HepG2 (cell line): ENCODE measurements around the gene TFAP2B.

ENCODE experiments used
- NFIC ChIP-seq: IDR thresholded peaks from 2 replicates; pipeline ENCODE4 v1.6.1; 2012; ENCODE audit warnings: mild to moderate bottlenecking, low read length, inconsistent platforms
- RFX1 ChIP-seq: fragments of 450-650 bp; IDR thresholded peaks from 2 replicates; pipeline ENCODE4 v1.6.1; 2017
- SRF ChIP-seq: IDR thresholded peaks from 2 replicates; pipeline ENCODE4 v1.6.1; 2011; ENCODE audit warnings: mild to moderate bottlenecking, low read depth, low read length, moderate library complexity
- SSRP1 ChIP-seq: IDR thresholded peaks from 2 replicates; pipeline ENCODE4 v1.6.1; 2016; ENCODE audit warnings: control low read depth
- XBP1 ChIP-seq: sonication (generic); formaldehyde crosslinking; IDR thresholded peaks from 2 replicates; pipeline ENCODE4 v1.5.0; 2020; ENCODE audit warnings: missing genetic modification reagents
- ZBTB39 ChIP-seq: sonication (generic); formaldehyde crosslinking; IDR thresholded peaks from 2 replicates; pipeline ENCODE4 v1.5.0; 2020; ENCODE audit warnings: missing genetic modification reagents
- ZNF101 ChIP-seq: sonication (generic); formaldehyde crosslinking; IDR thresholded peaks from 2 replicates; pipeline ENCODE4 v1.4.0; 2020; ENCODE audit warnings: mild to moderate bottlenecking, low read depth, missing genetic modification reagents, borderline replicate concordance
- ZNF615 ChIP-seq: sonication (generic); formaldehyde crosslinking; IDR thresholded peaks from 2 replicates; pipeline ENCODE4 v1.5.0; 2020; ENCODE audit warnings: mild to moderate bottlenecking, missing genetic modification reagents, borderline replicate concordance
- ZNF780A ChIP-seq: sonication (generic); formaldehyde crosslinking; IDR thresholded peaks from 2 replicates; pipeline ENCODE4 v1.8.0; 2022; ENCODE audit warnings: mild to moderate bottlenecking, missing genetic modification reagents, moderate library complexity
- ZZZ3 ChIP-seq: sonication (generic); formaldehyde crosslinking; IDR thresholded peaks from 2 replicates; pipeline ENCODE4 v1.4.0; 2020; ENCODE audit warnings: missing genetic modification reagents, mild to moderate bottlenecking, borderline replicate concordance
- TF ChIP-seq, protein P1 (sequence below): sonication (generic); formaldehyde crosslinking; IDR thresholded peaks from 2 replicates; pipeline ENCODE4 v1.5.0; 2020; ENCODE audit warnings: mild to moderate bottlenecking, missing genetic modification reagents, moderate library complexity
- TF ChIP-seq, protein P2 (sequence below): IDR thresholded peaks from 2 replicates; pipeline ENCODE4 v1.6.1; 2012; ENCODE audit warnings: inconsistent platforms
- TF ChIP-seq, protein P3 (sequence below): sonication (generic); formaldehyde crosslinking; conservative IDR thresholded peaks from 2 replicates; pipeline ENCODE4 v1.4.0; 2020; ENCODE audit warnings: missing genetic modification reagents
- TF ChIP-seq, protein P4 (sequence below): sonication (generic); formaldehyde crosslinking; IDR thresholded peaks from 2 replicates; pipeline ENCODE4 v1.8.1; 2023; ENCODE audit warnings: mild to moderate bottlenecking, missing genetic modification reagents, borderline replicate concordance

DNA sequence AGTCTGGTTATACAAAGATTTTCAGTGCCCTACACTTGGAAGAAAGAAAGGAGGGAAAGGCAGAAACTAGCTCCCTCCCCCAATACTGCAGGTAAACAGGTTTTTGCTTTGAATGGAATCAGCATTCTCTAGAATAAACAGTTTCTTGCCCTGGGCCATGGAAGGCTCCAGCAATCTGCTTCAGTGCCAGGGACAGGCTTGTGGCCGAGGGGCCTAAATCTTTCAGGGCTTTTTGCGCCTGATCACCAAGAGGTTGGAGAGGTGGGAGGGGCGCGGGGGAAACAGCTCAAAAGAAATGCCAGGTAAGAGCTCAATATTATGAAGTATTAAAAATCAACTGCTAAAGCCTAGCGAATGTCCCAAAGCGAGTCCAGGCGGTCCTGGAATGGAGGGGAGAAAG lies 23.8 kb downstream of the TFAP2B start:
- no peak for TF ChIP-seq ZBTB39
- TF ChIP-seq, protein P1, sequence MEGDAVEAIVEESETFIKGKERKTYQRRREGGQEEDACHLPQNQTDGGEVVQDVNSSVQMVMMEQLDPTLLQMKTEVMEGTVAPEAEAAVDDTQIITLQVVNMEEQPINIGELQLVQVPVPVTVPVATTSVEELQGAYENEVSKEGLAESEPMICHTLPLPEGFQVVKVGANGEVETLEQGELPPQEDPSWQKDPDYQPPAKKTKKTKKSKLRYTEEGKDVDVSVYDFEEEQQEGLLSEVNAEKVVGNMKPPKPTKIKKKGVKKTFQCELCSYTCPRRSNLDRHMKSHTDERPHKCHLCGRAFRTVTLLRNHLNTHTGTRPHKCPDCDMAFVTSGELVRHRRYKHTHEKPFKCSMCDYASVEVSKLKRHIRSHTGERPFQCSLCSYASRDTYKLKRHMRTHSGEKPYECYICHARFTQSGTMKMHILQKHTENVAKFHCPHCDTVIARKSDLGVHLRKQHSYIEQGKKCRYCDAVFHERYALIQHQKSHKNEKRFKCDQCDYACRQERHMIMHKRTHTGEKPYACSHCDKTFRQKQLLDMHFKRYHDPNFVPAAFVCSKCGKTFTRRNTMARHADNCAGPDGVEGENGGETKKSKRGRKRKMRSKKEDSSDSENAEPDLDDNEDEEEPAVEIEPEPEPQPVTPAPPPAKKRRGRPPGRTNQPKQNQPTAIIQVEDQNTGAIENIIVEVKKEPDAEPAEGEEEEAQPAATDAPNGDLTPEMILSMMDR (CRISPR knock-in tag): no peak
- no peak for TF ChIP-seq ZZZ3 (CRISPR knock-in tag)
- TF ChIP-seq ZNF101 (CRISPR knock-in tag): no peak
- TF ChIP-seq, protein P2, sequence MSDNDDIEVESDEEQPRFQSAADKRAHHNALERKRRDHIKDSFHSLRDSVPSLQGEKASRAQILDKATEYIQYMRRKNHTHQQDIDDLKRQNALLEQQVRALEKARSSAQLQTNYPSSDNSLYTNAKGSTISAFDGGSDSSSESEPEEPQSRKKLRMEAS: no peak
- no peak for TF ChIP-seq XBP1 (CRISPR knock-in tag)
- TF ChIP-seq, protein P3, sequence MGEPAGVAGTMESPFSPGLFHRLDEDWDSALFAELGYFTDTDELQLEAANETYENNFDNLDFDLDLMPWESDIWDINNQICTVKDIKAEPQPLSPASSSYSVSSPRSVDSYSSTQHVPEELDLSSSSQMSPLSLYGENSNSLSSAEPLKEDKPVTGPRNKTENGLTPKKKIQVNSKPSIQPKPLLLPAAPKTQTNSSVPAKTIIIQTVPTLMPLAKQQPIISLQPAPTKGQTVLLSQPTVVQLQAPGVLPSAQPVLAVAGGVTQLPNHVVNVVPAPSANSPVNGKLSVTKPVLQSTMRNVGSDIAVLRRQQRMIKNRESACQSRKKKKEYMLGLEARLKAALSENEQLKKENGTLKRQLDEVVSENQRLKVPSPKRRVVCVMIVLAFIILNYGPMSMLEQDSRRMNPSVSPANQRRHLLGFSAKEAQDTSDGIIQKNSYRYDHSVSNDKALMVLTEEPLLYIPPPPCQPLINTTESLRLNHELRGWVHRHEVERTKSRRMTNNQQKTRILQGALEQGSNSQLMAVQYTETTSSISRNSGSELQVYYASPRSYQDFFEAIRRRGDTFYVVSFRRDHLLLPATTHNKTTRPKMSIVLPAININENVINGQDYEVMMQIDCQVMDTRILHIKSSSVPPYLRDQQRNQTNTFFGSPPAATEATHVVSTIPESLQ (CRISPR knock-in tag): no peak
- no peak for TF ChIP-seq NFIC
- TF ChIP-seq SRF: no peak
- TF ChIP-seq, protein P4, sequence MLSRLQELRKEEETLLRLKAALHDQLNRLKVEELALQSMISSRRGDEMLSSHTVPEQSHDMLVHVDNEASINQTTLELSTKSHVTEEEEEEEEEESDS: no peak
- no peak for TF ChIP-seq SSRP1
- no peak for TF ChIP-seq RFX1
- no peak for TF ChIP-seq ZNF615 (CRISPR knock-in tag)
- no peak for TF ChIP-seq ZNF780A (CRISPR knock-in tag)
